PC-9 (cell line): ENCODE measurements around the gene SOX12. TPM values are rescaled to one million over a fixed set of nuclear protein-coding genes. Genes with fewer than 3 reads are reported as not detected.
"Not testable (repeated sequence)": the region's sequence is repeated elsewhere in the genome, so short reads cannot be mapped to it uniquely, and the experiment has no call there.

ENCODE experiments used
- BruUV-seq: library from RNA; stranded (reverse); fragments of 400-500 nt; replicated peaks from 2 replicates; lab custom pipeline; 2021; lab: Mats Ljungman, UMichigan
- CTCF ChIA-PET: fragments of 300-600 bp; sonication (Branson Sonifier 250); formaldehyde crosslinking; loops from one replicate; lab custom pipeline; 2022; ENCODE audit warnings: antibody characterized with exemption; lab: Charles Lee
- POLR2A ChIA-PET: fragments of 300-600 bp; sonication (Branson Sonifier 250); formaldehyde crosslinking; loops from one replicate; lab custom pipeline; 2022; ENCODE audit warnings: antibody characterized with exemption; ENCODE audit not compliant: unreplicated experiment; lab: Charles Lee
- DNase-seq, 2 experiments: peaks; one replicate each; pipeline versions ENCODE4 v3.0.0 to v3.0.0-alpha.2; 2015 to 2022; ENCODE audit warnings: mixed read lengths in 1 of 2
- H2AFZ ChIP-seq: fragments of 200-600 bp; sonication (generic); 2 replicates; pipeline ENCODE4 v1.8.1; 2017; ENCODE audit warnings: antibody characterized with exemption
- H3F3A ChIP-seq: fragments of 200-600 bp; sonication (generic); 2 replicates; pipeline ENCODE4 v1.8.1; 2017; ENCODE audit warnings: antibody characterized with exemption, mild to moderate bottlenecking, low read depth; ENCODE audit not compliant: insufficient read depth
- H3K27ac ChIP-seq: fragments of 200-600 bp; sonication (generic); 2 replicates; pipeline ENCODE4 v1.6.1; 2016; ENCODE audit warnings: mixed run types
- H3K27me3 ChIP-seq: fragments of 200-600 bp; sonication (generic); 2 replicates; pipeline ENCODE4 v1.6.1; 2016; ENCODE audit warnings: low read depth, mixed run types; ENCODE audit not compliant: insufficient read depth
- H3K36me3 ChIP-seq: fragments of 200-600 bp; sonication (generic); 2 replicates; pipeline ENCODE4 v1.6.1; 2016; ENCODE audit warnings: low read depth, mixed run types
- H3K4me1 ChIP-seq: fragments of 200-600 bp; sonication (generic); replicated peaks from 2 replicates; pipeline ENCODE4 v1.6.1; 2016; ENCODE audit warnings: mixed run types; ENCODE audit not compliant: insufficient read depth
- H3K4me2 ChIP-seq: fragments of 200-600 bp; sonication (generic); 2 replicates; pipeline ENCODE4 v1.6.1; 2017; ENCODE audit warnings: mixed run types
- H3K4me3 ChIP-seq: fragments of 200-600 bp; sonication (generic); 2 replicates; pipeline ENCODE4 v1.6.1; 2016; ENCODE audit warnings: mixed run types
- H3K79me2 ChIP-seq: fragments of 200-600 bp; sonication (generic); 2 replicates; pipeline ENCODE4 v1.6.1; 2017; ENCODE audit warnings: low read depth, mixed run types
- H3K9me2 ChIP-seq: fragments of 200-600 bp; sonication (generic); 2 replicates; pipeline ENCODE4 v1.8.1; 2017; ENCODE audit warnings: mild to moderate bottlenecking; ENCODE audit not compliant: insufficient read depth
- H3K9me3 ChIP-seq: fragments of 200-600 bp; sonication (generic); 2 replicates; pipeline ENCODE4 v1.8.1; 2016; ENCODE audit warnings: low read depth; ENCODE audit not compliant: insufficient read depth
- H4K20me1 ChIP-seq: fragments of 200-600 bp; sonication (generic); 2 replicates; pipeline ENCODE4 v1.8.1; 2017; ENCODE audit not compliant: insufficient read depth
- CTCF ChIP-seq: fragments of 200-600 bp; sonication (generic); conservative IDR thresholded peaks from 2 replicates; pipeline ENCODE4 v1.6.1; 2017; ENCODE audit warnings: mixed run types, antibody characterized with exemption, mild to moderate bottlenecking, moderate library complexity
- EZH2 ChIP-seq: fragments of 200-600 bp; sonication (generic); IDR thresholded peaks from 2 replicates; pipeline ENCODE4 v1.8.0; 2017; ENCODE audit warnings: antibody characterized with exemption, low read depth
- intact Hi-C: fragments of 100-400 bp; cut with micrococcal nuclease; formaldehyde crosslinking; loops from one replicate; pipeline ENCODE4 v1.10.0; 2022; ENCODE audit not compliant: unreplicated experiment
- total RNA-seq: library from RNA; stranded (reverse); gene quantifications from 2 replicates; pipeline ENCODE4 v1.2.3, GENCODE V29; 2021

SOX12 gene
- total RNA-seq, 1 experiment from 2014 or later = 57.1 TPM

GRCh38 chr20:376750-377149, 51.4 kb downstream of the SOX12 start:
- no peak overlapping the region for H3K4me3 ChIP-seq
- DNase-seq = no peak
- no peak overlapping the region for H3K4me2 ChIP-seq
- POLR2A ChIA-PET = no interaction called here
- intact Hi-C loops = no loop called here
- H3K9me2 ChIP-seq = no peaks in the 10 kb centered on the region
- no peaks in the 10 kb centered on the region for H3K9me3 ChIP-seq
- TF ChIP-seq CTCF = no peak
- TF ChIP-seq EZH2 = no peak
- no peaks in the 10 kb centered on the region for H4K20me1 ChIP-seq
- H3K79me2 ChIP-seq = peaks cover 18% of the 10 kb centered on the region
- no peaks in the 10 kb centered on the region for H3K36me3 ChIP-seq
- CTCF ChIA-PET = no interaction called here
- H3K4me1 ChIP-seq = peaks cover 83% of the 10 kb centered on the region
- no peak overlapping the region for H2AFZ ChIP-seq
- H3K27ac ChIP-seq = no peak overlapping the region
- H3K27me3 ChIP-seq = no peaks in the 10 kb centered on the region
- H3F3A ChIP-seq = peaks cover 68% of the 10 kb centered on the region
- BruUV-seq = no TSS peak

- H3K9me2 ChIP-seq, CTCF ChIA-PET, H3K9me3 ChIP-seq, H3K27me3 ChIP-seq, POLR2A ChIA-PET, H2AFZ ChIP-seq, H3K4me3 ChIP-seq, DNase-seq, intact Hi-C loops, H4K20me1 ChIP-seq, BruUV-seq, H3K36me3 ChIP-seq: not testable (repeated sequence)
- Histone ChIP-seq H3F3A (peaks cover 67% of the 10 kb centered on the region), H3K27ac (peak overlapping the region; percentile 99), H3K79me2 (peaks cover 25% of the 10 kb centered on the region), H3K4me1 (peaks cover 79% of the 10 kb centered on the region), H3K4me2 (peak overlapping the region; percentile 66)
Observed at GRCh38 chr20:377578-377977, 52.2 kb downstream of the SOX12 start.

- peaks cover 79% of the 10 kb centered on the region for H3K4me1 ChIP-seq
- no peak overlapping the region for H3K4me3 ChIP-seq
- peaks cover 19% of the 10 kb centered on the region for H3K36me3 ChIP-seq
- peak overlapping the region; percentile 66 for H3K4me2 ChIP-seq
- H3K27ac ChIP-seq = peak overlapping the region; percentile 99
- peaks cover 65% of the 10 kb centered on the region for H3F3A ChIP-seq
- no peaks in the 10 kb centered on the region for H3K9me2 ChIP-seq
- H3K9me3 ChIP-seq = no peaks in the 10 kb centered on the region
- ChIA-PET CTCF (interaction anchor here (0.6 to 1.1 kb wide), 2 partner anchors 17 to 53 kb away, joined by 3 to 4 read pairs; no protein-coding TSS in a partner anchor), POLR2A (interaction anchor here (0.8 to 1.1 kb wide), 2 partner anchors 12 to 17 kb away, joined by 4 to 8 read pairs; no protein-coding TSS in a partner anchor)
- peaks cover 39% of the 10 kb centered on the region for H3K79me2 ChIP-seq
- no peaks in the 10 kb centered on the region for H3K27me3 ChIP-seq
- intact Hi-C loops = no loop called here
- no peak for TF ChIP-seq CTCF
- no peak for TF ChIP-seq EZH2
- no peak overlapping the region for H2AFZ ChIP-seq
- no TSS peak for BruUV-seq
- peaks cover 19% of the 10 kb centered on the region for H4K20me1 ChIP-seq
- no peak for DNase-seq
Observed at GRCh38 chr20:378961-379336, 53.6 kb downstream of the SOX12 start.

Other genes starting within 250 kb of the SOX12 start
- gene DEFB125, start 237.9 kb upstream of the SOX12 start, total RNA-seq = not detected in 2 replicates
- gene DEFB126, start 183.0 kb upstream of the SOX12 start, total RNA-seq = not detected in 2 replicates
- gene DEFB127, start 168.1 kb upstream of the SOX12 start, total RNA-seq = not detected in 2 replicates
- gene DEFB128, start 135.8 kb upstream of the SOX12 start, total RNA-seq = not detected in 2 replicates
- gene DEFB129, start 98.3 kb upstream of the SOX12 start, total RNA-seq = not detected in 2 replicates
- not detected in 2 replicates for gene DEFB132, start 67.8 kb upstream of the SOX12 start, total RNA-seq
- gene C20orf96, start 34.8 kb upstream of the SOX12 start, total RNA-seq = 20.7 and 25.7 TPM in 2 replicates
- gene ZCCHC3, start 28.0 kb upstream of the SOX12 start, total RNA-seq = 16.0 and 17.7 TPM in 2 replicates
- gene NRSN2, start 21.6 kb downstream of the SOX12 start, total RNA-seq = 15.0 and 16.5 TPM in 2 replicates
- gene TRIB3, start 55.2 kb downstream of the SOX12 start, total RNA-seq = 81.0 and 82.0 TPM in 2 replicates
- gene RBCK1, start 82.7 kb downstream of the SOX12 start, total RNA-seq = 176 and 212 TPM in 2 replicates
- gene TBC1D20, start 137.0 kb downstream of the SOX12 start, total RNA-seq = 27.8 and 32.8 TPM in 2 replicates
- 187 and 222 TPM in 2 replicates for gene CSNK2A1, start 218.2 kb downstream of the SOX12 start, total RNA-seq